ENCODE measurements around the gene ZNF516. TPM values are rescaled to one million over a fixed set of nuclear protein-coding genes. Genes with fewer than 3 reads are reported as not detected.

ZNF516 gene
- total RNA-seq, 1 donor from 2014 or later: 19.4 TPM

DNA sequence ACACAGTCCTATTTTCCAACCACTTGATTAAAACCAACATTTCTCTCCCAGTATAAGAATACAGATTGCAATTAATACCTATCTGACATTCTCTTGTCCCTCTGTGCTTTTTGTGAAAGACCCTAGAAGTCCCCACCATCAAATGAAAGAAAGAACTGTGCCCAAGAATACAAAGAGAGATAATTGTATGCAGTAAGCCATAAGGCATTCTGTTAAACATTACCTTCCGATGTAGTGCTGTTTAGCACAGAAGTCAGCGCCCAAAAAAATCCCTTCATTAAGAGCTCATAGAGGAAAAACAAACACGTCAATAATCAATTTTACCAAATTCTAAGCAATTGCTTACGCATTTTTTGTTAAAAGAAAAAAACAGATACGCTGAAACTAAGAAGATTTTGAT lies 41.1 kb downstream of the ZNF516 start:
- CTCF ChIA-PET: no interaction called here
- Mint-ChIP-seq H3K9me3 (no peaks in the 10 kb centered on the region), H3K4me3 (no peak overlapping the region), H3K27ac (no peak overlapping the region), H3K4me1 (peaks cover 36% of the 10 kb centered on the region), H3K27me3 (no peaks in the 10 kb centered on the region), H3K36me3 (ENCODE audit: low read depth) (peaks cover 4% of the 10 kb centered on the region)
- DNase-seq (no peak), ATAC-seq (ENCODE audit: low read depth) (no peak)
- TF ChIP-seq CTCF (IDR thresholded peaks at IDR 0.05): no peak
- intact Hi-C loops (cut with micrococcal nuclease): loop anchor here (5.0 to 10.0 kb wide), 3 partner anchors 38 to 131 kb away; no protein-coding TSS in a partner anchor
- POLR2A ChIA-PET: no interaction called here

- no peak overlapping the region for H3K27ac Mint-ChIP-seq
- CTCF ChIA-PET: no interaction called here
- POLR2A ChIA-PET: no interaction called here
- DNase-seq (no peak), ATAC-seq (ENCODE audit: low read depth) (no peak)
- no peaks in the 10 kb centered on the region for H3K27me3 Mint-ChIP-seq
- intact Hi-C loops (cut with micrococcal nuclease): loop anchor here (5.0 to 10.0 kb wide), 3 partner anchors 39 to 132 kb away; no protein-coding TSS in a partner anchor
- no peak overlapping the region for H3K4me3 Mint-ChIP-seq
- peaks cover 45% of the 10 kb centered on the region for H3K4me1 Mint-ChIP-seq
- no peaks in the 10 kb centered on the region for H3K9me3 Mint-ChIP-seq
- H3K36me3 Mint-ChIP-seq (ENCODE audit: low read depth): no peaks in the 10 kb centered on the region
- TF ChIP-seq CTCF (IDR thresholded peaks at IDR 0.05): no peak
Measured at GRCh38 chr18:76453057-76453561, 41.9 kb downstream of the ZNF516 start.

GRCh38 chr18:76452357-76452756 lies 42.7 kb downstream of the ZNF516 start:
- ATAC-seq (ENCODE audit: low read depth): no peak
- Mint-ChIP-seq H3K36me3 (ENCODE audit: low read depth) (no peaks in the 10 kb centered on the region), H3K4me3 (no peak overlapping the region), H3K4me1 (peaks cover 45% of the 10 kb centered on the region), H3K27me3 (no peaks in the 10 kb centered on the region), H3K27ac (no peak overlapping the region), H3K9me3 (no peaks in the 10 kb centered on the region)
- ChIA-PET CTCF (no interaction called here), POLR2A (no interaction called here)
- TF ChIP-seq CTCF (IDR thresholded peaks at IDR 0.05): no peak
- DNase-seq: no peak
- intact Hi-C loops (cut with micrococcal nuclease): loop anchor here (5.0 to 10.0 kb wide), 3 partner anchors 40 to 132 kb away; no protein-coding TSS in a partner anchor

GRCh38 chr18:76451396-76452331 lies 43.4 kb downstream of the ZNF516 start:
- Mint-ChIP-seq H3K4me1 (peaks cover 44% of the 10 kb centered on the region), H3K27me3 (no peaks in the 10 kb centered on the region), H3K9me3 (no peaks in the 10 kb centered on the region), H3K27ac (no peak overlapping the region), H3K4me3 (peak overlapping the region; percentile 90), H3K36me3 (ENCODE audit: low read depth) (peaks cover 1% of the 10 kb centered on the region)
- ATAC-seq (ENCODE audit: low read depth) (peak; percentile 21), DNase-seq (no peak)
- ChIA-PET POLR2A (interaction anchor here (0.6 to 1.9 kb wide), 2 partner anchors 42 to 1911 kb away, joined by 3 to 9 read pairs; no protein-coding TSS in a partner anchor), CTCF (interaction anchor here (1.0 kb wide), 1 partner anchor 43 kb away, joined by 3 read pairs; no protein-coding TSS in a partner anchor)
- intact Hi-C loops (cut with micrococcal nuclease): loop anchor here (5.0 to 10.0 kb wide), 3 partner anchors 41 to 133 kb away; no protein-coding TSS in a partner anchor
- TF ChIP-seq CTCF (IDR thresholded peaks at IDR 0.05): no peak

Measured in activated B cell treated with CpG ODN at 0.5 μM for 24 hours (primary cell).